Diencephalon (tissue), 1 donor: ENCODE results near the gene SIRPD. TPM values are rescaled to one million over a fixed set of nuclear protein-coding genes. Genes with fewer than 3 reads are reported as not detected.

Experiments
- small RNA-seq: library from RNA; depleted of rRNA; stranded (forward); fragments of <200 nt; gene quantifications from one replicate; pipeline ENCODE3, GENCODE V24; 2014
- total RNA-seq: library from RNA; depleted of rRNA; stranded (reverse); fragments of >200 nt; gene quantifications from one replicate; pipeline ENCODE4 v1.2.3, GENCODE V29; 2014

Gene SIRPD
- total RNA-seq, result not detected

DNA sequence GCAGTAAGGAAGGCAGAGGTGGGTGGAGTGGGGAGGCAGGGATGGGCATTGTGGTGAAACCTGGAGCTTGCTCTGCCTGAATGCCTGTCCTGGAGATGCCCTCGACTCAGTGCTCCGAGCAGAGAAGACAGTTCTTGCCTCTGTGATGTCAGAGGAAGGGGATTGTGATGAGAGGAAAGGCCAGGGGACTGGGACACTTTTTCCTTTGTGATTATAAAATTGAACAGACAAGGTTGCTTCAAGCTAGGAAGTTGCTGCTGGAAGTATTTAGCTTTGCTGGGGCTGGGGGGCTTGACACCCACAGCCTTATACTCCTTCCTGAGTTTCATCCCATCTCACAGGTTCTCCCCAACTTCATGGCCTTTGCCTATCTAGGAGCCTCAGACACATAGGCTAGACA lies at the start of gene SIRPD:
SIRPD (minus strand) TSS at position 101 of the 400 bp plus-strand sequence; CDS start at position 49, 52 bp downstream.

DNA sequence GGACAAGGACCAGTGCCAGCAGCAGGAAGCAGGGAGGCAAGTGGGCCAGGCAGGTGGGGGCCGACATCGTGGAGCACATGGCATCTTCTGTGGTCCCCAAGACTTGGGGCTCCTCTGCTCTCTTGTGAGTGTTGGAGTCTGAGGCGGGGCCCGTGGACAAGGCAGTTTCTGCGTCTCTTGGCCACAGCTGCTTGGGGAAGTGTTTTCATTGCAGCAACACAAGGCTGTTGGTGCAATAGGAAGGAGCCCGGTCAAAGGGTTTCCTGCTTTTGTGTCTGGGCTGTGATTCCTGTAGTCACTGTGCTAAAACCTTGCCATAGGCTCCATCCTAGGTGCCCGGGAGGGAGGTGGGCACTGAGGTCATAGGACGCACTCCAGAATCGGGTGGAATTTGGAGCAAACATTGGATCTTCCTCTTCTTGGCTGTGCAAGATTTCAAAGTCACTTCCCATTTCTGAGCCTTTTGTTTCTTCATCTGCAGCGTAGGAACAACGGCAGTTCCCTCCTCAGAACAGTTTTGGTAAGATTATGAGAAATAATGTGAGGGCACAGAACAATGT lies 66.1 kb downstream of the SIRPD start, which contains the start of gene SIRPB2:
SIRPB2 (minus strand) TSS at position 140 of the 560 bp plus-strand sequence; CDS start at position 79, 61 bp downstream.

Small RNAs within 50 kb of the gene (small RNA-seq; reads per million reads assigned to genes)
- not detected for gene RNU6-917P

Other genes starting within 250 kb of the SIRPD start
- gene SDCBP2, start 228.6 kb downstream of the SIRPD start, total RNA-seq, result 10.4 TPM
- 83.0 TPM for gene FKBP1A, start 164.7 kb downstream of the SIRPD start, total RNA-seq
- gene NSFL1C, start 90.9 kb downstream of the SIRPD start, total RNA-seq, result 40.8 TPM
- 0.69 TPM for gene SIRPB2, start 66.3 kb downstream of the SIRPD start, total RNA-seq
- 1.2 TPM for gene SIRPB1, start 62.3 kb upstream of the SIRPD start, total RNA-seq
- not detected for gene SIRPG, start 100.1 kb upstream of the SIRPD start, total RNA-seq